Measurements from ENCODE around the gene MYO15A.

The MYO15A gene

GRCh38 chr17:18182978-18183333, 74.4 kb downstream of the MYO15A start:
- DNase-seq: peak in 49 of 56 donors; percentile 66 to 93 (median 85)

- peak; percentile 82 to 100 (median 98) for DNase-seq
These were observed 75.0 kb downstream of the MYO15A start, which contains the start of gene ALKBH5 for GRCh38 chr17:18183334-18184142. Gene ALKBH5, plus strand, starts transcription at chr17:18183828. Its CDS starts 416 bp downstream, at chr17:18184244.

- DNase-seq: peak in 37 of 56 donors; percentile 9 to 74 (median 44)
These were observed 75.8 kb downstream of the MYO15A start for GRCh38 chr17:18184143-18185031.

- DNase-seq: no peak
These were observed 76.8 kb downstream of the MYO15A start for GRCh38 chr17:18185391-18185790.

- DNase-seq: no peak
These were observed 77.5 kb downstream of the MYO15A start for GRCh38 chr17:18185832-18186626.

GRCh38 chr17:18186627-18186982, 78.0 kb downstream of the MYO15A start:
- peak in 12 of 56 donors; percentile 13 to 42 (median 20) for DNase-seq

GRCh38 chr17:18187226-18187625, 78.7 kb downstream of the MYO15A start:
- DNase-seq: peak in 16 of 56 donors; percentile 10 to 65 (median 34)

- DNase-seq: peak in 3 of 56 donors; percentile 20 to 45 (median 32)
These were observed 79.5 kb downstream of the MYO15A start for GRCh38 chr17:18187821-18188761.

- DNase-seq: no peak
These were observed 82.2 kb downstream of the MYO15A start for GRCh38 chr17:18190628-18191235.

- peak in 2 of 56 donors; percentile 20 to 68 for DNase-seq
These were observed 82.7 kb downstream of the MYO15A start for GRCh38 chr17:18191236-18191667.

- no peak for DNase-seq
These were observed 83.4 kb downstream of the MYO15A start for GRCh38 chr17:18191967-18192366.

GRCh38 chr17:18194394-18194793, 85.8 kb downstream of the MYO15A start:
- no peak for DNase-seq

GRCh38 chr17:18194804-18195203, 86.2 kb downstream of the MYO15A start:
- no peak for DNase-seq

- no peak for DNase-seq
These were observed 86.7 kb downstream of the MYO15A start for GRCh38 chr17:18195246-18195645.

GRCh38 chr17:18197535-18198194, 89.1 kb downstream of the MYO15A start:
- DNase-seq: no peak

GRCh38 chr17:18198530-18198929, 90.0 kb downstream of the MYO15A start:
- no peak for DNase-seq

- no peak for DNase-seq
These were observed 92.6 kb downstream of the MYO15A start for GRCh38 chr17:18201108-18201507.

- no peak for DNase-seq
These were observed 94.8 kb downstream of the MYO15A start for GRCh38 chr17:18203308-18203707.

GRCh38 chr17:18205861-18206260, 97.3 kb downstream of the MYO15A start:
- no peak for DNase-seq

All from amygdala (tissue), 56 donors.